K562 (cell line): ENCODE data around the gene AGPAT2. TPM values are rescaled to one million over a fixed set of nuclear protein-coding genes. Genes with fewer than 3 reads are reported as not detected.

ENCODE experiments used
- BCOR ChIP-seq: fragments of 450-650 bp; IDR thresholded peaks from 2 replicates; pipeline ENCODE4 v1.6.1; 2016
- CC2D1A ChIP-seq: fragments of 450-650 bp; IDR thresholded peaks from 2 replicates; pipeline ENCODE4 v1.6.1; 2017; ENCODE audit warnings: mild to moderate bottlenecking
- HNRNPL ChIP-seq: fragments of 200-400 bp; formaldehyde crosslinking; IDR thresholded peaks from 2 replicates; pipeline ENCODE4 v1.6.1; 2017; ENCODE audit warnings: low read depth, mild to moderate bottlenecking, low read length
- NFYB ChIP-seq: IDR thresholded peaks from 2 replicates; pipeline ENCODE4 v1.6.1; 2011; ENCODE audit warnings: mild to moderate bottlenecking, moderate library complexity; ENCODE audit not compliant: insufficient read length; ENCODE audit errors: extremely low read depth
- NR2C1 ChIP-seq, 2 experiments: fragments of 450-650 bp; IDR thresholded peaks; 2 replicates each; pipeline ENCODE4 v1.6.1; 2017; ENCODE audit warnings: mild to moderate bottlenecking in 2 of 2, antibody characterized with exemption in 1 of 2, inconsistent platforms in 1 of 2, missing compliant biosample characterization in 1 of 2, missing genetic modification characterization in 1 of 2
- NR2C2 ChIP-seq, 2 experiments: fragments of 200-800 bp in 1 of 2; sonication (Bioruptor generic) in 1 of 2; sonication (generic) in 1 of 2; formaldehyde crosslinking in 1 of 2; IDR thresholded peaks; 2 replicates each; pipeline versions ENCODE4 v1.6.1 to v1.8.0; 2016 to 2022; ENCODE audit warnings: mild to moderate bottlenecking in 1 of 2, missing compliant biosample characterization in 1 of 2, missing genetic modification characterization in 1 of 2, missing genetic modification reagents in 1 of 2
- YBX1 ChIP-seq: fragments of 450-650 bp; IDR thresholded peaks from 2 replicates; pipeline ENCODE4 v1.7.1; 2016; ENCODE audit warnings: mild to moderate bottlenecking
- ZNF282 ChIP-seq: sonication (generic); formaldehyde crosslinking; IDR thresholded peaks from 2 replicates; pipeline ENCODE4 v1.8.1; 2023; ENCODE audit warnings: missing genetic modification reagents
- polyA plus RNA-seq, 8 experiments: library from polyadenylated mRNA; depleted of rRNA in 4 of 8; stranded (reverse) in 5 of 8; unstranded in 3 of 8; fragments of >200 nt; fragmentation: Nextera tagmentation in 2 of 8; fragmentation: Illumina TruSeq in 1 of 8; extraction: Ambion mirVana in 2 of 8; extraction: Trizol in 1 of 8; gene quantifications; 2 replicates each; pipeline versions ENCODE4 v1.2.1 to v1.2.3, GENCODE V29; 2011 to 2014; ENCODE audit warnings: inconsistent platforms in 1 of 8, missing spikeins in 1 of 8
- total RNA-seq, 7 experiments: library from RNA; depleted of rRNA in 6 of 7; stranded (reverse); fragments of >200 nt in 6 of 7; fragmentation: Illumina TruSeq in 2 of 7; extraction: Trizol in 2 of 7; gene quantifications; 2 replicates each; pipeline versions ENCODE4 v1.2.1 to v1.2.3, GENCODE V29; 2011 to 2021; ENCODE audit warnings: low replicate concordance in 1 of 7
- TF ChIP-seq, protein P1 (sequence below): fragments of 450-650 bp; conservative IDR thresholded peaks from 2 replicates; pipeline ENCODE4 v1.6.1; 2016; ENCODE audit warnings: missing genetic modification characterization, low read depth, mild to moderate bottlenecking, control low read depth, missing compliant biosample characterization
- TF ChIP-seq, protein P2 (sequence below): fragments of 450-650 bp; formaldehyde crosslinking; IDR thresholded peaks from 2 replicates; pipeline ENCODE4 v1.4.0; 2020; ENCODE audit warnings: mild to moderate bottlenecking, moderate library complexity

Gene AGPAT2
- total and polyA plus RNA-seq, 9 of the 15 experiments (the other 6 are each of a cell fraction or from before 2014, with no cell fraction given) = 0.13 to 54.5 (median 23.9) TPM

DNA sequence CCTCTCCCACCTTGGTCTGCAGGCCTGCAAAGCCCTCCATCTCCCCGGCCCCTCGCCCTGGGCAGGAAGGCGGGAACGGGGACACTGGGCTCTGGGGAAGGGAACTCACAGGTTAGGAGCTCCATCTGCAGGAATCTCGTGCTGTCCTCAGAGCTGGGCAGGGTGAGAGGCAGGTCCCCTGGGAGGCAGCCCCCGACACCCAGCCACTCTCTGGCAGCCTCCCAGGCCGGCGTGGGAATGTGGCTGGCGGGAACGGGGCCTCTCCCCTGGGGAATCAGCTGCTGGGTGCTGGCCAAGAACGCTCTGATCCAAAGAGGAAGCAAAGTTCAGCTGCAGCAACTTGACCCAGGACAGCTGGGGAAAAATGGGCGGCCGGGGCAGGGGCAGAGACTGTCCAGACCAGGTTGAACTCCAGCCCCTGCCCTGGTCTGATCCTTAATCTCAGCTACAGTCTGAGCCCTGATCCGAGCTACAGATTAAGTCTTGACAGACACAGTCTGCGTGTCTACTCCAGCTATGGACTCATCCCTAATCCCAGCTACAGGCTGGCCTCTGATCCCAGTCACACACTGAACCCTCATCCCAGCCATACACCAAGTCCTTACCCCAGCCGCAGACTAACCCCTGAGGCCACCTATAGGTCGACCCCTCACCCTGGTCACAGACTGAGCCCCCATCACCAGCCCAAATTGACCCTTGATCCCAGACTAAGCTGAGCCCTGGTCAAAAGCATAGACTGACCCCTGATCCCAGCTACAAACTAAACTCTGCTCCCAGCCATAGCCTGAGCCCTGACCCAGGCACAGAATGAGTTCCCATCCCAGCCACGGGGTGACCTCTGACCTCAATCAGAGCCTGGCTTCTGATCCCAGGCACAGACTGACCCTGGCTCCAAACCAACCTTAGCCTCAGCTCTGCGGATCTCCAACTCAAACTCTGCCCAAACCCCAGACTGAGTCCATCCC, 61.9 kb downstream of the AGPAT2 start (continued):
- TF ChIP-seq, protein P1, sequence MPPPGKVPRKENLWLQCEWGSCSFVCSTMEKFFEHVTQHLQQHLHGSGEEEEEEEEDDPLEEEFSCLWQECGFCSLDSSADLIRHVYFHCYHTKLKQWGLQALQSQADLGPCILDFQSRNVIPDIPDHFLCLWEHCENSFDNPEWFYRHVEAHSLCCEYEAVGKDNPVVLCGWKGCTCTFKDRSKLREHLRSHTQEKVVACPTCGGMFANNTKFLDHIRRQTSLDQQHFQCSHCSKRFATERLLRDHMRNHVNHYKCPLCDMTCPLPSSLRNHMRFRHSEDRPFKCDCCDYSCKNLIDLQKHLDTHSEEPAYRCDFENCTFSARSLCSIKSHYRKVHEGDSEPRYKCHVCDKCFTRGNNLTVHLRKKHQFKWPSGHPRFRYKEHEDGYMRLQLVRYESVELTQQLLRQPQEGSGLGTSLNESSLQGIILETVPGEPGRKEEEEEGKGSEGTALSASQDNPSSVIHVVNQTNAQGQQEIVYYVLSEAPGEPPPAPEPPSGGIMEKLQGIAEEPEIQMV (tag) = no peak
- no peak for TF ChIP-seq BCOR
- TF ChIP-seq CC2D1A = 0 out of 2 replicates have a peak, but pooled peaks have one; percentile 39
- no peak for TF ChIP-seq NFYB
- no peak for TF ChIP-seq NR2C2 (CRISPR knock-in tag; IDR thresholded peaks at IDR 0.05)
- peak; percentile 37; the same call in 1 of the 2 replicates for TF ChIP-seq NR2C2 (tag; IDR thresholded peaks at IDR 0.05)
- TF ChIP-seq, protein P2, sequence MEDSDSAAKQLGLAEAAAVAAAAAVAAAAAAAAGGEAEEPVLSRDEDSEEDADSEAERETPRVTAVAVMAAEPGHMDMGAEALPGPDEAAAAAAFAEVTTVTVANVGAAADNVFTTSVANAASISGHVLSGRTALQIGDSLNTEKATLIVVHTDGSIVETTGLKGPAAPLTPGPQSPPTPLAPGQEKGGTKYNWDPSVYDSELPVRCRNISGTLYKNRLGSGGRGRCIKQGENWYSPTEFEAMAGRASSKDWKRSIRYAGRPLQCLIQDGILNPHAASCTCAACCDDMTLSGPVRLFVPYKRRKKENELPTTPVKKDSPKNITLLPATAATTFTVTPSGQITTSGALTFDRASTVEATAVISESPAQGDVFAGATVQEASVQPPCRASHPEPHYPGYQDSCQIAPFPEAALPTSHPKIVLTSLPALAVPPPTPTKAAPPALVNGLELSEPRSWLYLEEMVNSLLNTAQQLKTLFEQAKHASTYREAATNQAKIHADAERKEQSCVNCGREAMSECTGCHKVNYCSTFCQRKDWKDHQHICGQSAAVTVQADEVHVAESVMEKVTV = peak; percentile 62
- no peak; the same call in 1 of the 2 replicates for TF ChIP-seq NR2C1 (IDR thresholded peaks at IDR 0.05)
- TF ChIP-seq NR2C1 (tag; IDR thresholded peaks at IDR 0.05) = peak; percentile 53
- TF ChIP-seq HNRNPL = no peak
- TF ChIP-seq YBX1 = no peak
- no peak for TF ChIP-seq ZNF282 (CRISPR knock-in tag)
